NCI-H82 (cell line): ENCODE data around the gene LSS.
"Not testable (repeated sequence)": the region's sequence is repeated elsewhere in the genome, so short reads cannot be mapped to it uniquely, and the experiment has no call there.

Source experiments
- DNase-seq: peaks from one replicate; lab custom pipeline; 2025; lab: John Stamatoyannopoulos, UW

Gene LSS

DNA sequence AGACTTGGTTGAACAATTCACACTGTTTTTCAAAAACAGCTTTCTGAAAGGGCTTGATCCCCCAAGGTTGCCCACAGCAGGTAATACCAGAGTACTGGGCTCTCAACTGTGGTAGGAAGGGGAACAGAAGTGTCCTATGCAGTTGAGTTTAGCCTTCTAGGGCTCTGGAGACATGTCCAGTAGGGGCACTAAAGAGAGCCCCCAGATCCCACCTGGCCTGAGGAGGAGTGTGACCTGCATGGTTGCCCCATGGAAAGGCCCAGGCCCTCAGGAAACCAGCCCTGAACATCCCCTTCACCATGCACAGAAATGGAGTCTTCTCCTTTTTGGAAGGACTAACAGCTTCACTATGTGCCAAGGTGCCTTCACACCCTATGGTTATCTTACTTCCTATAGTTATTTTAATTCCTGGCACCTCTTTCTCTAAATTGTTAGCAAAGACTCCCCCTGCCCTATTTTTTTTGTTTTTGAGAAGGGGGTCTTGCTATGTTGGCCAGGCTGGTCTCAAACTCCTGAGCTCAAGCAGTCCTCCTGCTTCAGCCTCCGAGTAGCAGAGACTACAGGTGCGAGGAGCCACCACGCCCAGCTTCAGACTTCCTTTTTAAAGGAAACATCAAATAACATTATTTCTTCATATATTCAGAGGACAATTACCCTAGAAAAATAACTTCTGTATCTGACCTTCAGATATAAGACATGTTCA is 16.8 kb upstream of the LSS start:
- no peak for DNase-seq

GRCh38 chr21:46244602-46245001 is 16.0 kb upstream of the LSS start:
- no peak for DNase-seq

DNA sequence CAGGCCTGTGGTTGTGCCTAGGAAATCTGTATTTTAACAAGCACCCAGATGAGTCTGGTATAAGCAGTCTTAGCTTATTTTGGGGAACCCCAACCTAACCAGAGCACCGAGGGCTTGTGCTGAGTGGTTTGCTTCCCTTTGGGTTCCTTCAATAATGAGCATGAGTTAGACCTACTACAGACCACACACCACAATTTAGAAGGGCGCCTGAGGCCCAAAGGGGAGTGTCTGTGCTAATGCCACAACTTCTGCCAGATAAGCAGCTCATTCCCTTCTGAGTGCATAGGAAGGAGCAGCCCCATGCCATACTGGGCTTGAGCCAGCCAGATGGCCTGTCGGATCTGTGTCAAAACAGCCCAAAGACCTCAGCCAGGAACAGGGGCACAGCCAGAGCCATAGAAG is 15.4 kb upstream of the LSS start:
- DNase-seq, result no peak

DNA sequence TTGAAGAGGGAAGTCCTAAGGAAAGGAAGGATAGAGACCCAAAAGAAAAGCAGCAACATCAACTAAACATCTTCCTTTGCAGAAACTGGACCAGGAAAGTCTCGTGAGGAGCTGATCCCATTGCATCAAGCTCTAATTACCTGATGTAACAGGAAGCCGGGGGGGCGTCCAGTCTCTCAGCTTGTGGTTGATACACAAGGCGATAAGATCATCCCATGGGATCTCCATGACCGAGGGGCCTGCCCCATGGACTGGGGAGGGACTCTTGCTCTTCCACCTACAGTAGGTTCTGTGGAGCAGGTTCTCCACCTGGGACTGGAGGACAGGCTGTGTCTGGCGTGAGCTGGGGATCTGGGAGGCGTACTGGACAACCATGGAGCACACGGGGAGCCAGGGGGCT is 14.8 kb upstream of the LSS start:
- no peak for DNase-seq

GRCh38 chr21:46241577-46241976 is 13.0 kb upstream of the LSS start:
- not testable (repeated sequence) for DNase-seq

GRCh38 chr21:46239817-46240325 is 11.3 kb upstream of the LSS start:
- DNase-seq, result no peak

GRCh38 chr21:46237474-46237873 is 8.9 kb upstream of the LSS start:
- no peak for DNase-seq

DNA sequence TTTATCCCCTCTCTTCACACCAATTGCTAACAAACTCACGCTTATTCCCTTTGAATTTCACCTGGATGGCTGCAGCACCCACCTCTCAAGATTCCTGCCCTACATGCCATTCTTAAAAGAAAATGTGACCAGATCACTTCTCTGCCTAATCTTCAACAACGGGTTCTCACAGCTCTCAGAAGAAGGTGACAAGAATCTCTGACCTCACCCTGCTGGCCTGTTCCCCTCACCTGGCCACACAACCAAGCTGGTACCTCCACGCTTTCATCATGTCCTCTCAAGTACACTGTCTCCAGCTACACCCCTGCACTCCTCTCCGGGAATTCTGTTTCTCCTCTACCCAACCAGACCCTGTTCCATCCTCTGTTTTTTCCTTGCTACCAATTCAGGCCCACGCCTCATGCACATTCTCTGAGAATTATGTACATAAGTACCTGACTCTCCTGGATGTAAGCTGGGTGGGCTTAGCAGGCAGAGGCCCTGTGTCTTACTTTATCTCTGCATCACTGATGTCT is 5.9 kb upstream of the LSS start:
- DNase-seq, result no peak

DNA sequence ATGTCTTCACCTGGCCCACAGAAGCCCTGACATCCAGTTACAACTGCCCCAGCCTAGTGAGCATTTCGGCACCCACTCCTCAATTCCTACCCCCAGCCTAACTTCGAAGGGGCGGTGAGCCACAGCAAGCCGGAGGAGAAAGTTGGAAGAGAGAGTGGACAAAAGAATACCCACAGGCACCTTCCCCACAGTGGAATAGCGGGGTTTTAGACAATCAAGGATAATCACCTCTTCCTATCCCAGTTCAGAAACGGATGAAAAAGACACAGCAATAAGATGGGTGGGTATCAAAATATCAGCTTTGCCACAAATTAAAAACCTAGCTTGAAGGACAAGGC is 1.3 kb upstream of the LSS start:
- no peak for DNase-seq

DNA sequence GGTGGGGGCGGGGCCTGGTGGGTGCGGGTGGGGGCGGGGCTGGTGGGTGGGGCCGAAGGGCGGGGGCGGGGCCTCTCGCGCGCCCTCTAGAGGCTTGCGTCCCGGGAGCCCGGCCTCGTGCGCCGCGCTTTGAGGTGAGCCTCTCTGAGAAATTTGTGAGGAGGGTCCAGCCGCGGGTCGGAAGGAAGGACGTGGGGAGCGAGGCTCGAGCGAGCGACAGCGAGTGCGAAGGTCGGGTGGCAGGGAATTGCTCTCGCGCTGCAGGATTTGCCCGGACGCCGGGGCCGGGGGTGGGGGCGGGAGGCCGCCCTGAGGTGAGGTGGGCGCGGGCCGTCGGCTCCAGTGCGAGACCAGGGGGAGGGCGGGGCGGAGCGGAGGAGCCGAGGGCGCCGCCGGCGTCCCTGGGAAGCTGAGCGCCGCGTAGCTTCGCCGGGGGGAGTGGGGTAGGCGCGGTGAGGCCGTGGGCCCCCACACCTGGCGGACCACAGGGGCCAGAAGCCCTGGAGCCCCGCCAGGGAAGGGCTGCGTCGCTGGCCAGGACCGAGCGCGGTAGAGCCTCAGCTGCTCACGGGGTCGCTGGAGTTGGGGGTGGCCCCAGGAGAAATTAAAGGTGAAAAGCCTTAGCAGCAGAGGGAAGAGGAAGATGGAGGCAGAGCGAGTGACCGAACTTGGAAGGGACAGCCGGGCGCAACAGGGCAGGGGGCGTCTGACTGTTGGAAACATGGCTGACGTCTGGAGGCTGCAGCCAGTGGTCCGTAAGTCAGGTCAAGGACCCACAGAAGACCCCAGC is 754 bp upstream of the LSS start:
- peak; percentile 83 for DNase-seq

DNA sequence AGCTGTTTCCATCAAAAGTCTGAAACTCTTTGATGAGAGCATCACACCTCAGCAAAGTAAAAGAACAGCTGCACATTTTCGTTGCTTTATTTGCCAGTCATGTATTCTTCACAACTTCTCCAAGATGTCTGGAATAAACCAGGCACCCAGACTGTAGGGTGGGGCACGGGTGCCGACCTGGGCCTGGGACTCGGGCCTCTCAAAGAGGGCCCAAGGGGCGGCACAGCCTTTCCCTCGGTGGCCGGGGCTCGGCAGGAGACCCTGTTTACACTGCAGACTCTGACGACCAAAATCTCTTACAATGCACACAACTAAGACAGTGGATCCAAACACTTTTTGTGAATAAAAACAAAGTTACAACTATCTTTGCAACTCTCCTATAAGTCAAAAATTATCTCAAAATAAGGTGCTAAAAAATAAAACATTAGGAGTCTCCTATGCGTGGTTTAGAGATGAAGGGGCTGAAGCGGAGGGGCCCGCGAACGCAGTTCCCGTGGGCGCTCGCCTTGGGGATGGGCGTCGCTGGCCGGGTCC is 696 bp downstream of the LSS start:
- peak; percentile 34 for DNase-seq

GRCh38 chr21:46226920-46227599 is 1.5 kb downstream of the LSS start:
- peak; percentile 39 for DNase-seq

GRCh38 chr21:46226146-46226545 is 2.4 kb downstream of the LSS start:
- no peak for DNase-seq

DNA sequence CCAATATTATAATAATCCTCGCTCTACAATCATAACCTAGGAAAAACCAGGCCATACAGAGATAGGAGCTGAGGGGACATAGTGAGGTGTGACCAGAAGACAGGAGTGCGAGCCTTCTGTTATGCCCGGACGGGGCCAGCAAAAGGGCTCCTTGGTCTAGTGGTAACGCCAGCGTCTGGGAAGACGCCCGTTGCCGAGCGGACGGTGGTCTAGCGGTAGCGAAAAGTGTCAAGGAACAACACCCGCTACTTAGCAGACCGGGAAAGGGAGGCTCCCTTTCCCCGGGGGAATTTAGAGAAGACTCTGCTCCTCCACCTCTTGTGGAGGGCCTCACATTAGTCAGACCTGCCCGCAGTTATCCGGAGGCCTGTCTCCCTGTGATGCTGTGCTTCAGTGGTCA is 4.9 kb downstream of the LSS start:
- DNase-seq, result not testable (repeated sequence)

DNA sequence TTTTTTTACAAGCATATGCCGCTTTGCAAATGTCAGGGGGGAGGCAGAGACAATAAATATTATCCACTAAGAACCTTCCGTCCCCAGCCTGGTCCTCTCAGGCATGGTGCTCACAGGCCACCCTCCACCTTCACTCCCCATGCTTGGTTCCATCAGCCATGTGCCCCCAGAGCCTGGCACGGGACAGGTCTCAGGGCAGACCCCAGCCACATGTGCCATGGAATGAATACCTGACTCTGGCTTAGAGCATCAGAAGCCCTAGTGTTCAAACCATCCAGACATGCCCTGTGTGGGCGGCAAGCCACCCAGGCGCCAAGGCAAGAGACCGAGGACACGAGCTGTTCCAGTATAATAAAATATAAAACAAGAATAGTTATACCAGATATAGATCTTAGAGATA is 5.4 kb downstream of the LSS start:
- DNase-seq, result no peak

- no peak for DNase-seq
Observed at GRCh38 chr21:46222436-46223116, 6.0 kb downstream of the LSS start.

- no peak for DNase-seq
Observed at GRCh38 chr21:46221664-46222435, 6.7 kb downstream of the LSS start.

DNA sequence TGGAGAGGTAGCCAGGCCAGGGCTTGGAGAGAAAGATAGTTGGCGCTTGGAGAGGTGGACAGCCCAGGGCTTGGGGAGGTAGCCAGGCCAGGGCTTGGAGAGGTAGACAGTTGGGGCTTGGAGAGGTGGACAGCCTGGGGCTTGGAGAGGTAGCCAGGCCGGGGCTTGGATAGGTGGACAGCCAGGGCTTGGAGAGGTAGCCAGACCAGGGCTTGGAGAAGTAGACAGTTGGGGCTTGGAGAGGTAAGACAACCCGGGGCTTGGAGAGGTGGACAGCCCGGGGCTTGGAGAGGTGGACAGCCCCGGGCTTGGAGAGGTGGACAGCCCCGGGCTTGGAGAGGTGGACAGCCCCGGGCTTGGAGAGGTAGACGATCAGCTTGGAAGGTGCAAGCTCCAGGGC is 7.7 kb downstream of the LSS start:
- no peak for DNase-seq

- no peak for DNase-seq
Observed at GRCh38 chr21:46220275-46220810, 8.2 kb downstream of the LSS start.

DNA sequence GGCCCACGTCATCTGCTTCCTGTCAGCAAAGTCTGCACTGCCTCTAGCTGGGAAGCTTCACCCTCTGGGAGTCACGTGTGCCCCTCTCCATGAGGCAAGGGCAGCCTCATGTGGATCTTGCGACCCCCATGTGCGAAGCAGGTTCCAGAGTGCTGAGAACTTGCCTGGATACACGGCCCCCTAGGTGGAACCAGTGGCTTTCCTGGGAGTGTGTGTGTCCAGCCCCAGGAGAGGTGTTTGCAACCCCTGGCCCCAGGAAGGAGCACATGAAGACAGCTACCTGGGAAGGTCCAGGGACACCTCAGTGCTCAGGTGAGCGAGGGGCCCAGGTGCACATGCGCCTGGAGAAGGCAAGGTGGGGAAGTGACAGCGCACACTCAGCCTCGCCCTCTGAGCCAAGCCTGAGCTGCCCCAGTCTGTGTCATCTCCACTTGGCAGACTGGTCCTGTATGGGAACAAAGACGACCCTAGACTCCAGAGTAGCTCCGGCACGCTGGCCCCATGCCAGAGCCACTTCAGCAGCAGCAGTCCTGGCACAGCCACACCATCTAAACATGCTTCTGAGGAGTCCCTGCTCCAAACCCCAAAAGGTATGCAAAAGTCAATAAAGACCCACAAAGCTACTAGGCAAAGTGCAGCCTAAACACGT is 8.9 kb downstream of the LSS start:
- DNase-seq, result no peak
